Epithelial cell of proximal tubule (primary cell): ENCODE data around the gene ZNF180. TPM values are rescaled to one million over a fixed set of nuclear protein-coding genes. Genes with fewer than 3 reads are reported as not detected.

Source experiments
- DNase-seq: peaks from one replicate; pipeline ENCODE4 v3.0.0-alpha.2; 2011; ENCODE audit warnings: low read depth
- H3K4me3 ChIP-seq: 2 replicates; pipeline ENCODE4 v1.5.1; 2011; ENCODE audit warnings: low read depth, mild to moderate bottlenecking, low read length
- total RNA-seq: library from RNA; depleted of rRNA; stranded (reverse); fragments of >200 nt; gene quantifications from 2 replicates; pipeline ENCODE4 v1.2.3, GENCODE V29; 2015
- TF ChIP-seq, protein P1 (sequence below): conservative IDR thresholded peaks from 2 replicates; pipeline ENCODE4 v1.5.1; 2012; ENCODE audit warnings: low read depth, mild to moderate bottlenecking, low read length

The ZNF180 gene
- total RNA-seq, 1 donor from 2014 or later: 4.6 TPM

DNA sequence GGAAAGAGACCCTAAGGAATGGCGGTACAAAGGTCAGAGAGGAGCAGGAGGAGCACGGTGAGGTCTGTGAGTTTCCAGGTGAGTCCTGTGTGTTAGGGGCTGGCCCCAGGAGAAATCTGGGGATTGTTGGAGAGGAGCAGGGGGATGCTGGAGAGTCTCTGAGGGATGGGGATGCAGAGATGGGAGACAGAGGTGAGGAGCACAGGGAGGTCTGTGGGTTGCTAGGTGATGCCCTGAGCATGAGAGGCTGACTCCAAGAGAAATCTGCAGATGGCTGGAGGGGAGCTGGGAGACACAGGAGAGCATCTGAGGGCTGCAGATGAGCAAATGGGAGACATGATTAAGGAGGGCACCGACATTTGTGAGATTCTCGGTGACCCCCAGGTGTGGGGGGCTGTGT is 48.0 kb downstream of the ZNF180 start:
- DNase-seq: no peak
- TF ChIP-seq, protein P1, sequence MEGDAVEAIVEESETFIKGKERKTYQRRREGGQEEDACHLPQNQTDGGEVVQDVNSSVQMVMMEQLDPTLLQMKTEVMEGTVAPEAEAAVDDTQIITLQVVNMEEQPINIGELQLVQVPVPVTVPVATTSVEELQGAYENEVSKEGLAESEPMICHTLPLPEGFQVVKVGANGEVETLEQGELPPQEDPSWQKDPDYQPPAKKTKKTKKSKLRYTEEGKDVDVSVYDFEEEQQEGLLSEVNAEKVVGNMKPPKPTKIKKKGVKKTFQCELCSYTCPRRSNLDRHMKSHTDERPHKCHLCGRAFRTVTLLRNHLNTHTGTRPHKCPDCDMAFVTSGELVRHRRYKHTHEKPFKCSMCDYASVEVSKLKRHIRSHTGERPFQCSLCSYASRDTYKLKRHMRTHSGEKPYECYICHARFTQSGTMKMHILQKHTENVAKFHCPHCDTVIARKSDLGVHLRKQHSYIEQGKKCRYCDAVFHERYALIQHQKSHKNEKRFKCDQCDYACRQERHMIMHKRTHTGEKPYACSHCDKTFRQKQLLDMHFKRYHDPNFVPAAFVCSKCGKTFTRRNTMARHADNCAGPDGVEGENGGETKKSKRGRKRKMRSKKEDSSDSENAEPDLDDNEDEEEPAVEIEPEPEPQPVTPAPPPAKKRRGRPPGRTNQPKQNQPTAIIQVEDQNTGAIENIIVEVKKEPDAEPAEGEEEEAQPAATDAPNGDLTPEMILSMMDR: no peak
- H3K4me3 ChIP-seq: no peak overlapping the region

DNA sequence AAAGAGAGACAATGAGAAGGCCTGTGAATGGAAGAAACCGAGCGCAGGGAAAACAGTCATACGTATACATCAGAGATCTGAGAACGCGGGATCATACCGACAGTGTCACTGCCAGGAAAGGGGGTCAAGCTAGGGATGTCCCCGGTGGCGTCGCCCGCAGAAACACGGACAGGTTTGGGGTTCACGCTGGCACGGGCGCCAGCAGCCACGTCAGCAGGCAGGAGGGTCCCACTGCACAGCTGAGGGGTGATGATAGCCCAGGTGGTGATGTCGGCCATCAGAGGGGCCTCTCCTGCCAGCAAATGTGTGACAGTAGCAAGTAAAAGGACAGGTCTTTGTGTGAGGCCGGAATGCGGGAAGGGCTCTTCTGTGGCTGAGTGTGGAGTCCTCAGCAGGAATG is 48.6 kb downstream of the ZNF180 start:
- H3K4me3 ChIP-seq: no peak overlapping the region
- TF ChIP-seq, protein P1: no peak
- no peak for DNase-seq

DNA sequence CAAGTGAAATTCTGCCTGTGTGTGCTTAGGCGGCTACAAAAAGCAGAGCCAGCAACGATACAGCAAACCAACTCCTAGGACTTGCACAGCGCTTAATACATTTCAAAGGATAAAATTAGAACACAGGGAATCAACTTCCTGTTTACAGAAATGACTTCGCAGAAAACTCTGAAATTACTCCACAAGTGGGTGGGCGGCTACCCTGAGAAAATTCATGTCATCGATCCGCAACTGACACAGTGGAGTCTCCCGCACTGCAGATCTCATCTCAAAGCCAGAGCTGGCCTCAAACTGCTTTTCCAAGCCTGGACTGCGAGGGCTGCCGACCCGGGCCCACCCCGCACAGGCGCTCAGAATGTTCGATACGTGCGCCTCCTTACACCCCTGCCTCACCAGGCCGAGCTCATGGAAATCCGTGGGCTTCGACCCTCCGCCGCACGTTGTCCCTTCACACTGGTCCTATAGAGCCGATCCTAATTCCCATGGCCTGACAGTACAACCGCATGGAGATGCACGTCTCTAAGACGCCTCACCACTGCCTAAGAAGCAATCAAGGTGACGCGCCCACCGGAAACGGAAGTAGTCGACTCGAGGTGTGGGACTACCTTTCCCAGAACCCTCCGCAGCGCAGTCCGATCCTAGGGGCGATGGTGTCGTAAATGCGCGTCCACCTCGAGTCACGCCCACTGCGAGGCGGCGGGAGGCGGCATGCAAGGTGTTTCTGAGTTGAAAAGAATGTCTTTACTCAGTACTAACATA is 52.2 kb downstream of the ZNF180 start, which contains the start of gene ZNF229:
Gene ZNF229 (minus strand): TSS at position 557 of the 759 bp plus-strand sequence. CDS start 5,625 bp downstream, outside the sequence.
- peak within 1 kb of the TSS; percentile 93 for H3K4me3 ChIP-seq
- peak; percentile 72 for DNase-seq
- TF ChIP-seq, protein P1: no peak

DNA sequence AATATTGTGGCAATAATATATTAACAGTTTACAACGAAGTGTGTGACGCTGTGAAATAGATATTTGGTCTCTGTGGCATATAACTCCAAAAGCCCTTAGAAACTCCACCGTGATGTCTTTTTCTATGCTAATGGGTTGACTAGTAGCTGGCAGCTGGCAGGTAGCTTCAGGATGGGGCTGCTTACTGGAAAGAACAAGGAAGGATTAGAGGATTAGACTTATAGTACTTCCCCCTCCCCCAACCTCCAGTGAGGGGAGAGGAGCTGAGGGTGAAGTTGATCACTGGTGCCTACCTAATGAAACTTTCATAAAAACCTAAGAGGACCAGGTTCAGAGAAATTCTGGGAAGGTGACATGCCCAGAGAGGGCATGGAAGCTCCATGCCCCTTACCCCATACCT is 61.9 kb downstream of the ZNF180 start:
- no peak for DNase-seq
- TF ChIP-seq, protein P1: no peak
- H3K4me3 ChIP-seq: no peak overlapping the region

DNA sequence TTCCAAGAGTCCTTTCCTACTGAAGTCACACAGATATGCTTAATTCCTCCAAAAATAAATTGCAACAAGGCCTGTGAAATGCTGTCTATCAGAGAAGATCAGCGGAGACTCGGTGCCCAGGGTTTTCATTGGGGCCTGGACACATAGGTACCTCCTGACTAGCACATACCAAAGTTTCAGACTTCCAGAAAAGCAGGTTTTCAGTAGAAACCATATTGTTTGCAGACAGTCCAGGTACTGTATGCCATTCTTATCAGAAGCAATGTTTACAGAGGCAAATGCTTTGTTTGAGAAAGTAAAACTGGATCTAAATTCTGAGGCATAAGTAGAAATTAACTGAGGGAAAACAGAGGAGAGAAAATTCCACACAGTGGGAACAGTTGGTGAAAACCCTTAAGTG is 64.9 kb downstream of the ZNF180 start:
- no peak for DNase-seq
- no peak overlapping the region for H3K4me3 ChIP-seq
- TF ChIP-seq, protein P1: no peak

DNA sequence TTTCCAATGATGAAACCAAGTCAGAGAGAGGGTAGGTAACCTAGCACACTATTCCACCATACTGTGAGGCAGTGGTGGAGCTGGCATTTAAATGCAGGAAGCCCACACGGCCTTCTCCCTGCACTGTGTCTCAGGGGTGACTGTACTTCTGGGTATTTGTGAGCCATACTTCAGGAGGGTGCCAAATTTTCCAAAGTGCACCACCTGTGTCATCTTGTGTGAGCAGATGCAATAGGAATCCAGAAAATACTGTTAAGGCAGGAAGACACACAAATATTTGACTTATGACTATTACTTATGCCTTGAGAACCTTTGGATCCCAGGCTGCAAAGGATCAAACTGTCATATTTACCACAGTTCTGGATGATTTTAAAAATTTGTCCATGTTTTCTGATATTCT is 69.4 kb downstream of the ZNF180 start:
- no peak overlapping the region for H3K4me3 ChIP-seq
- no peak for DNase-seq
- TF ChIP-seq, protein P1: no peak

Other genes with a start within 250 kb of the ZNF180 start
- 0.14 TPM in 1 of 2 replicates, not detected in the other for gene ZNF233, start 240.6 kb downstream of the ZNF180 start, total RNA-seq
- 0.65 and 3.2 TPM in 2 replicates for gene ZNF235, start 195.5 kb downstream of the ZNF180 start, total RNA-seq
- 2.8 and 3.2 TPM in 2 replicates for gene ZNF112, start 143.8 kb downstream of the ZNF180 start, total RNA-seq
- 1.5 and 2.7 TPM in 2 replicates for gene ZNF285, start 98.9 kb downstream of the ZNF180 start, total RNA-seq
- gene ZNF229, start 52.0 kb downstream of the ZNF180 start, total RNA-seq: 3.1 and 4.8 TPM in 2 replicates
- not detected in 2 replicates for gene CEACAM20, start 29.2 kb upstream of the ZNF180 start, total RNA-seq
- gene IGSF23, start 113.0 kb upstream of the ZNF180 start, total RNA-seq: 0.12 TPM in 1 of 2 replicates, not detected in the other
- gene PVR, start 143.4 kb upstream of the ZNF180 start, total RNA-seq: 116 and 153 TPM in 2 replicates
- 2.7 and 4.6 TPM in 2 replicates for gene CEACAM19, start 171.0 kb upstream of the ZNF180 start, total RNA-seq
- not detected in 2 replicates for gene CEACAM16, start 198.6 kb upstream of the ZNF180 start, total RNA-seq
- 32.4 and 49.3 TPM in 2 replicates for gene BCL3, start 248.2 kb upstream of the ZNF180 start, total RNA-seq